Neutrophil (primary cell): ENCODE results near the gene MARCHF3.

Experiments
- H3K27ac ChIP-seq: fragments of 200-600 bp; sonication (generic); 2 replicates; pipeline ENCODE4 v1.5.1; 2016; ENCODE audit warnings: mild to moderate bottlenecking, moderate library complexity
- H3K27me3 ChIP-seq: fragments of 200-600 bp; sonication (generic); 2 replicates; pipeline ENCODE4 v1.6.0; 2016; ENCODE audit warnings: mild to moderate bottlenecking
- H3K36me3 ChIP-seq: fragments of 200-600 bp; sonication (generic); 2 replicates; pipeline ENCODE4 v1.5.1; 2017
- H3K4me1 ChIP-seq, 2 experiments: fragments of 200-600 bp in 1 of 2; sonication (generic) in 1 of 2; 1 replicate in 1 of 2; 2 replicates in 1 of 2; pipeline versions ENCODE4 v1.5.1 to v1.6.1; 2013 to 2016; ENCODE audit warnings: low read depth in 1 of 2, low read length in 1 of 2, mild to moderate bottlenecking in 1 of 2, moderate library complexity in 1 of 2; ENCODE audit not compliant: control insufficient read depth in 1 of 2, insufficient read depth in 1 of 2
- H3K4me3 ChIP-seq, 2 experiments: fragments of 200-600 bp in 1 of 2; sonication (generic) in 1 of 2; 1 replicate in 1 of 2; 2 replicates in 1 of 2; pipeline ENCODE4 v1.5.1; 2013 to 2016; ENCODE audit warnings: low read depth in 1 of 2, low read length in 1 of 2, mild to moderate bottlenecking in 1 of 2, moderate library complexity in 1 of 2
- H3K9me3 ChIP-seq: fragments of 200-600 bp; sonication (generic); 2 replicates; pipeline ENCODE4 v1.5.1; 2016
- CTCF ChIP-seq: fragments of 200-600 bp; sonication (generic); IDR thresholded peaks from 2 replicates; pipeline ENCODE4 v1.5.1; 2016; ENCODE audit warnings: antibody characterized with exemption

Gene MARCHF3

DNA sequence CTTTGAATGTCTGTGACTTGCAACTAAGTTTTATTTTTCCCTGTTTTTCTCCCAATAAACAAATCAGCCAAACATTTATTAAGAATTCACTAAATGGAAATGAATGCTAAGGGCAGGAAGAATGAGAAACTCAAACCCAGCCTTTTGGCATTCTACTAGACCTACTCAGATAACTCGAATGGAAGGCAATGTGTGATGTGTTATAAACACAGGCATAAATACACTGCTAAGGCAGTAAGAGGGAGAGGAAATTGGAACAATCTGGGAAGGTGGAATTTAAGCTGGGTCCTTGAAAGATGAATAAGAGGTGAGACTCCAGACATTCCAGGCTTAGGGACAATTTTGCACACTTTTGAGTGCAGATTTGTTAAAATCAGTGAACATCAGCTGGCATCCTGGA, 34.7 kb downstream of the MARCHF3 start:
- no peaks in the 10 kb centered on the region for H3K9me3 ChIP-seq
- TF ChIP-seq CTCF, result no peak
- no peaks in the 10 kb centered on the region for H3K36me3 ChIP-seq
- H3K4me3 ChIP-seq, result no peak overlapping the region
- no peaks in the 10 kb centered on the region for H3K4me1 ChIP-seq
- H3K27me3 ChIP-seq, result no peaks in the 10 kb centered on the region
- H3K27ac ChIP-seq, result no peak overlapping the region

DNA sequence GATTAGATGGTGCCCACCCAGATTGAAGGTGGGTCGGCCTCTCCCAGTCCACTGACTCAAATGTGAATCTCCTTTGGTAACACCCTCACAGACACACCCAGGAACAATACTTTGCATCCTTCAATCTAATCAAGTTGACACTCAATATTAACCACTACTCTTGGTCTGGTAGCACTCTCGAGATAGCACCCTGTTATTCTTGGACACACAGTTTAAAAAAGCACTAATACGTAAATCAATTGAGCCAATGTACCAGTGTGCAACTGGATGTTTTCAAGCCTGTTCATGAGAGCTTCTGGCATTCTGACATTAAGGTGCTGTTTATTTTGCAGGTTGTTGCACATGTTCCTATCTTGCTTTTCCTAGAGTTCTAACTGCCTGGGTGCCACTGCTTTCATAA, 35.3 kb downstream of the MARCHF3 start:
- TF ChIP-seq CTCF, result no peak
- Histone ChIP-seq H3K4me1 (no peaks in the 10 kb centered on the region), H3K27ac (no peak overlapping the region), H3K27me3 (no peaks in the 10 kb centered on the region), H3K9me3 (no peaks in the 10 kb centered on the region), H3K4me3 (no peak overlapping the region), H3K36me3 (no peaks in the 10 kb centered on the region)

DNA sequence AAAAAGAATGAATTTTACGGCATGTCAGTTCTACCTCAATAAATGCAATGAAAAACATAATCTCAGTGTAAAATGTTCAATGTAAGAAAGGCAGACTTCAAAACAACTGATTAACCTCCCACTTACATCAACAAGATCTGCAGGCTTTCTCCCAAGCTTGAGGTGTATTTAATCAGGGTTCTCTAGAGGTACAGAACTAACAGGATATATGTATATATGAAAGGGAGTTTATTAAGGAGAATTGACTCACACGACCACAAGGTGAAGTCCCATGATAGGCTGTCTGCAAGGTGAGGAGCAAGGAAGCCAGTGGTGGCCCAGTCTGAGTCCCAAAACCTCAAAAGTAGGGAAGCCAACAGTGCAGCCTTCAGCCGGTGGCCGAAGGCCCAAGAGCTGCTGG, 35.9 kb downstream of the MARCHF3 start:
- no peak overlapping the region for H3K27ac ChIP-seq
- TF ChIP-seq CTCF, result no peak
- H3K9me3 ChIP-seq, result no peaks in the 10 kb centered on the region
- no peaks in the 10 kb centered on the region for H3K36me3 ChIP-seq
- no peaks in the 10 kb centered on the region for H3K4me1 ChIP-seq
- no peak overlapping the region for H3K4me3 ChIP-seq
- no peaks in the 10 kb centered on the region for H3K27me3 ChIP-seq

DNA sequence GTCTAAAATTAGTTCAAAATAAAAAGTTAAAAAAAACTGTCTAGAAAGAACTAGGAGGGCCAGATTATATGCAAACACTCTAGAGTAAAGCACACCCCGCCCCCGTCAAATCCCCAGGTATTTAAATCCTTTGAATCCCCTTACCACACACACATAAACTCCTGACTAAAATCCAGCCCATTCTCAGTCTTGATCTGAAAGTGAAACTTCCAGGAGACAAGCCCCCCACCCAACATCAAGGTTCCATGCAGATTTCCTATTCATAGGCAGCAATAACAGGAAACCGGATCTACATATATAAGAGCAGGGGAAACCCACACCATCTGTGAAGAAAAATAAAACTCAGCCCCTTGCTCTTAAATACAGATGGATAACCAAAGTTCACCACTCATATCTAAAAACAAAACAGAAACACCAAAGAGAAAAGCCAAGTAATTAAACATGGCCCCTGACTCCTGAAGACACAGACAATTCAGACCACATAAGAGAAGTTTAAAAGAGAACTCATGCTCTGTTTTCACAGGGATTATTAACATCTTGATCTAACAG, 42.3 kb downstream of the MARCHF3 start:
- H3K36me3 ChIP-seq, result no peaks in the 10 kb centered on the region
- no peak overlapping the region for H3K27ac ChIP-seq
- H3K27me3 ChIP-seq, result no peaks in the 10 kb centered on the region
- H3K4me1 ChIP-seq, result no peaks in the 10 kb centered on the region
- TF ChIP-seq CTCF, result no peak
- no peak overlapping the region for H3K4me3 ChIP-seq
- no peaks in the 10 kb centered on the region for H3K9me3 ChIP-seq

DNA sequence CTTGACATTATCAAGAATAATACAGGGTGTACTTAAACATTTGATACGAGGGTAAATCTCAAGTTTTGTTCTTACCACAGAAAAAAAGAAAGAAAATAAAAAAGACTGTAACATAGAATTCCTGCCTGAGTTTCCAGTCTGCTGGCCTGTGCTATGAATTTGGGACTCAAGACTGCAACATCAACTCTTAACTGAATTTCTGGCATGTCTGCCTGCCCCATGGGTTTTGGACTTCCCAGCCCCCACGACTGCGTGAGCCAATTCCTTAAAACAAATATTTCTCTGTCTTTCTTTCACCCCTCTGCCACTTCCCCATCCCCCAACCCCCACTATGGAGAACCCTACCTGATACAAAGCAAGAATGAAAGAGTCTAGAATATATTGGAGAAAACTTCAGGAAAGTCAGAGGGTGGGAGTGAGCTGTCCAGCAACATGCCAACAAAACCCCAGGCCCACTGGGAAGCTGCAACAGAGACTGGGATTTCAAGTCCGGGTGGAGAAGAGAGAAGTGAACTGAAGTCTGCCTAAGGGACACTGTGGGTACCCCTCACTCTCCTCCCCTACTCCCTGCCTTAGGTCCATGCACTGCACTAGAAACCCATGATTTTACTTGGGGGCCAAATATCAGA, 43.0 kb downstream of the MARCHF3 start:
- Histone ChIP-seq H3K27me3 (no peaks in the 10 kb centered on the region), H3K4me1 (no peaks in the 10 kb centered on the region), H3K36me3 (no peaks in the 10 kb centered on the region), H3K4me3 (no peak overlapping the region), H3K9me3 (no peaks in the 10 kb centered on the region), H3K27ac (no peak overlapping the region)
- no peak for TF ChIP-seq CTCF
